DMS 273 (cell line): ENCODE measurements around the gene KNOP1.
A peak's percentile ranks its signal among the peaks of the same experiment; 100 is the strongest.
"Not testable (repeated sequence)": the region's sequence is repeated elsewhere in the genome, so short reads cannot be mapped to it uniquely, and the experiment has no call there.

Source experiments
- DNase-seq: peaks from one replicate; lab custom pipeline; 2025; ENCODE audit not compliant: unreplicated experiment; lab: John Stamatoyannopoulos, UW

KNOP1 gene

GRCh38 chr16:19687279-19687678, 30.7 kb downstream of the KNOP1 start:
- DNase-seq, result no peak

- DNase-seq, result no peak
These were observed 32.9 kb downstream of the KNOP1 start for GRCh38 chr16:19685176-19685575.

GRCh38 chr16:19683453-19684236, 34.4 kb downstream of the KNOP1 start:
- DNase-seq, result no peak

GRCh38 chr16:19681637-19682036, 36.4 kb downstream of the KNOP1 start:
- DNase-seq, result no peak

GRCh38 chr16:19680881-19681340, 37.1 kb downstream of the KNOP1 start:
- DNase-seq, result peak; percentile 76

GRCh38 chr16:19679281-19679680, 38.7 kb downstream of the KNOP1 start:
- DNase-seq, result not testable (repeated sequence)

- no peak for DNase-seq
These were observed 39.2 kb downstream of the KNOP1 start for GRCh38 chr16:19678804-19679203.

GRCh38 chr16:19677402-19677801, 40.6 kb downstream of the KNOP1 start:
- DNase-seq, result no peak

GRCh38 chr16:19674485-19674884, 43.5 kb downstream of the KNOP1 start:
- no peak for DNase-seq

GRCh38 chr16:19672378-19672777, 45.6 kb downstream of the KNOP1 start:
- no peak for DNase-seq

- DNase-seq, result no peak
These were observed 51.5 kb downstream of the KNOP1 start for GRCh38 chr16:19666477-19666876.

GRCh38 chr16:19665313-19665712, 52.7 kb downstream of the KNOP1 start:
- not testable (repeated sequence) for DNase-seq

- DNase-seq, result no peak
These were observed 53.9 kb downstream of the KNOP1 start for GRCh38 chr16:19664166-19664565.

GRCh38 chr16:19662351-19662750, 55.7 kb downstream of the KNOP1 start:
- DNase-seq, result no peak

GRCh38 chr16:19660432-19660831, 57.6 kb downstream of the KNOP1 start:
- no peak for DNase-seq

- no peak for DNase-seq
These were observed 58.5 kb downstream of the KNOP1 start for GRCh38 chr16:19659554-19659953.

- peak; percentile 91 for DNase-seq
These were observed 60.2 kb downstream of the KNOP1 start for GRCh38 chr16:19657831-19658230.

- DNase-seq, result no peak
These were observed 62.7 kb downstream of the KNOP1 start for GRCh38 chr16:19655242-19655777.

- no peak for DNase-seq
These were observed 63.9 kb downstream of the KNOP1 start for GRCh38 chr16:19654147-19654546.
